ENCODE results near the gene WDR43.

GRCh38 chr2:28880193-28880592 is 14.3 kb upstream of the WDR43 start:
- no peak for TF ChIP-seq TAF1 (IDR thresholded peaks at IDR 0.05; ENCODE audit: control insufficient read depth, extremely low read depth, insufficient read depth, low read length, severe bottlenecking)
- TF ChIP-seq MGA (IDR thresholded peaks at IDR 0.05): no peak
- TF ChIP-seq KDM1A (IDR thresholded peaks at IDR 0.05): no peak
- TF ChIP-seq E2F8 (IDR thresholded peaks at IDR 0.05; ENCODE audit: low read depth, partially characterized antibody): no peak
- no peak for TF ChIP-seq BMI1 (IDR thresholded peaks at IDR 0.05; ENCODE audit: low read length)
- no peak for TF ChIP-seq SAFB (IDR thresholded peaks at IDR 0.05; ENCODE audit: borderline replicate concordance, low read depth, low read length)
- TF ChIP-seq ZNF121 (CRISPR knock-in tag; conservative IDR thresholded peaks at IDR 0.05): no peak
- TF ChIP-seq MXD1 (CRISPR knock-in tag; IDR thresholded peaks at IDR 0.05; ENCODE audit: borderline replicate concordance, poor library complexity, severe bottlenecking): no peak
- no peak for TF ChIP-seq PHF8 (IDR thresholded peaks at IDR 0.05; ENCODE audit: borderline replicate concordance, low read length)
- no peak for TF ChIP-seq NFYB (IDR thresholded peaks at IDR 0.05; ENCODE audit: extremely low read depth, insufficient read length)
